AG09309 (cell line): Measurements from ENCODE around the gene CREB1.

Experiments
- DNase-seq: peaks from one replicate; pipeline ENCODE4 v3.0.0-alpha.2; 2010; ENCODE audit warnings: low read depth
- H3K4me3 ChIP-seq: 2 replicates; pipeline ENCODE4 v1.5.1; 2011; ENCODE audit warnings: mild to moderate bottlenecking, low read depth, low read length, moderate library complexity; ENCODE audit not compliant: control insufficient read depth
- CTCF ChIP-seq: IDR thresholded peaks from 2 replicates; pipeline ENCODE4 v1.5.1; 2011; ENCODE audit warnings: mild to moderate bottlenecking, low read depth, low read length, inconsistent platforms; ENCODE audit not compliant: insufficient read depth, control insufficient read depth; ENCODE audit errors: missing control alignments

The CREB1 gene

DNA sequence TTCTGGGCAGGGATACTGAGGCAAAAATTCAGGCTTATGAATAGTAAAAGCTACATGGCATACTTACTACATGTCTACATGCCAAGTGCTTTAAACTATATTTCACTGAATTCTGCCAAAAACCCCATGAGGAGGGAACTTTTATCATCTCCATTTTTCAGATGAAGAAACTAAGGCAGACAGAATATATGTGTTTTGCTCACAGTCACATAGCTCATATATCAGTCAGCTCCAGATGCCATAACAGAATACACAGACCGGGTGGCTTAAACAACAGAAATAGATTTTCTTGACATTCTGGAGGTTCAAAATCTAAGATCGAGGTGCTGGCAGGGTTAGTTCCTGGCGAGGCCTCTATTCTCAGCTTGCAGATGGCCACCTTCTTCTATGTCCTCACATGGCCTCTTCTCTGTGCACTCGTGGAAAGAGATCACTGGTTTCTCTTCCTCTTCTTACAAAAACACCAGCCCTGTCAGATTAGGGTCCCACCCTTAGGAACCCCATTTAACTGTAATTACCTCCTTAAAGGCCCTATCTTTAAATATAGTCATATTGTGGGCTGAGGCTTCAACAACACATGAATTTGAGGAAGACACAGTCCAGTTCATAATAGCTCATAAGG lies 27.1 kb upstream of the CREB1 start:
- H3K4me3 ChIP-seq, result no peak overlapping the region
- no peak for DNase-seq
- TF ChIP-seq CTCF, result no peak

GRCh38 chr2:207503234-207503633 lies 26.5 kb upstream of the CREB1 start:
- TF ChIP-seq CTCF, result no peak
- no peak for DNase-seq
- no peak overlapping the region for H3K4me3 ChIP-seq

- no peak overlapping the region; the same call in 1 of the 2 replicates for H3K4me3 ChIP-seq
- TF ChIP-seq CTCF, result peak; percentile 40
- DNase-seq, result no peak
These were observed 25.1 kb upstream of the CREB1 start for GRCh38 chr2:207504513-207505170.

DNA sequence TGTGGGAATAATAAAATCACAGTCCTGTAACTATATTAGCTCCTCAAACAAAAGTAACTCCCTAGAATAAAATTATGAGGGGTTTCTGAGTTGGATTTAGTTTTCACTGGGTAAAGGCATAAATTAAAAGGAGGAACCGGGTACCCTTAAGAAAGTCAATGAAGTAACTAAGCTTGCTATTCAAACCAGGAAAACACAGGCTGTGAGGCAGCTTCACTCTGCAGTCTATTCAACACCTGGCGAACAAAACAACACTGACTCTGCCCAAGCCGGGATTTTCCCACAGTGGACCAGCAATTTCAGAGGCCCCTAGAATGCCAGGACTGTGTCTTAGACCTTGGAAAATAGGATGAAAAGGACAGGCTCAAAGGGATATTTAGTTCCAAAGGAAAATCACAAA lies 24.6 kb upstream of the CREB1 start:
- H3K4me3 ChIP-seq, result no peak overlapping the region
- DNase-seq, result no peak
- TF ChIP-seq CTCF, result no peak

GRCh38 chr2:207505728-207506127 lies 24.0 kb upstream of the CREB1 start:
- DNase-seq, result peak; percentile 63
- no peak for TF ChIP-seq CTCF
- no peak overlapping the region for H3K4me3 ChIP-seq

GRCh38 chr2:207506426-207506825 lies 23.3 kb upstream of the CREB1 start:
- H3K4me3 ChIP-seq, result no peak overlapping the region
- DNase-seq, result no peak
- TF ChIP-seq CTCF, result no peak
